ENCODE results near the gene ZC3H12A.
"Not testable (repeated sequence)": the region's sequence is repeated elsewhere in the genome, so short reads cannot be mapped to it uniquely, and the experiment has no call there.

Gene ZC3H12A

DNA sequence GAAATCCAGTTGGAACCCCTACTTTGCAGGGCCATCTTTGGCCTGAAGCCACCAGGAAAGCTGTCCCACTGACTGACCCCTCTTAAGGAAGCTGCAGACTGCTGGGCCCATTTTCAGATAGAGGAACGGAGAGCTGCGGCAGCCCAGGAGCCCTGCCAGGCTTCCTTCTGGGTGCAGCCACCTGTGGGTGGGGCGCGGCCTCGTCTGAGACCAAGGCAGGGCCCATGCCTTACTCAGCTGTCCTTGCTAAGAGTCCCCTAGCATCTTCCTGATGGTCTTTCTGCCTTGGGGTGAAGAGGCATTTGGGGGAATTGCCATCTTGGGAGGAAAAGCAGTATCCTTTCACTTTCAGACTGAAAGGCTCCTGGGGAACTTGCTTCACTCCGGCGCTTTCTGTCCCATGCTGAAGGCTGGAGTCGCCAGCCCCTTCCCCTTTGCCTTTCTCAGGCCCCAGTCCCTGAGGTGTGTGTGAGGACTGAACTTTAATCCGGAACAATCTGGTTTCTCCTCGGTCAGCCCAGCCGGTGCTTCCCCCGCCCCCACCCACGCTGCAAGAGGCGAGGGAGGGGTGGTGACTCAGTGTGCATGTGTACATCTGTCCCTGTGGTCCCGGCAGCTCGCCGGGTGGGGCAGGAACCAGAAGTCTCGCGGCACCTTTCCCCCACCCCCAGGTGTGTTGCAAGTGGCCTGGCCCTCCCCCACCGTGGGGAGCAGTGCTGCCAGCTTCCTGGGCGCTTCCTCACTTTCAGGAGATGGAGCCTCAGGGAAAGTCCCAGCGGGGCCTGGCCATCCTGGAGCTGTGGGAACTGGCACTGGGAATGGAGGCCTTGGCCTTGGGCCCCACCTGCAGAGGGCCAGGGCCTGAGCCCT is 5.1 kb downstream of the ZC3H12A start:
- DNase-seq = no peak

GRCh38 chr1:37480125-37480466 is 5.7 kb downstream of the ZC3H12A start:
- no peak for DNase-seq

DNA sequence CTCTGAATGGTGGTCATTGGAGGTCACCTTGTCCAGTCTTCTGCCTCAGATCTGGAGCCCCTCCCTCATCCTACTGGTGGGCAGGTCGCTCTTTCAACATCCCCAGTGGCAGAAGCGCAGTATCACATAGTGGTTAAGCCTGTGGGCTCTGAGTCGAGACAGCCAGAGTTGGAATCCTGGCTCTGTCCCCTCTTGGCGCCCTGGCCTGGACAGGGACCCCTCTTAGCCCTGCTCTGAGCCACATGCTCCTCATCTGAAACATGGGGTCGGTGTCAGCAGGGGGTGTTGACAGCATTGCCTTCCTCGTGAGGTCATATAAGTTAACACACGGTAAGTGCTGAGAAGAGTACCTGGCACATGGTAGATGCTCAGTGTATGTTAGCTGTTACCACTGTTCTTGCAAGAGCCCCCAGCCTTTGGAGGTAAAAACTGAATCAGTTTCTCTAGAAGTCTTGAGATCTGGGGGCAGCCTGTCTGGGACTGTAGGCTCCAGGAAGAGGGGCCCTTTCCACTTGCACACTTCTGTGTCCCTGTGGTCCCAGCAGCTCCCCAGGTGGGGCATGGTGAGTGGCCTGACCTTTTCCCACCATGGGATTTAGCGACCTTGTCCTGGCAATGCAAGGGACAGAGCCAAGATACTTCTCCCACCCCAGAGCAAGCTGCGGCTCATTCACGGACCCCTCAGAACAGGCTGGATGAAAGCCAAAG is 6.4 kb downstream of the ZC3H12A start:
- DNase-seq = no peak

DNA sequence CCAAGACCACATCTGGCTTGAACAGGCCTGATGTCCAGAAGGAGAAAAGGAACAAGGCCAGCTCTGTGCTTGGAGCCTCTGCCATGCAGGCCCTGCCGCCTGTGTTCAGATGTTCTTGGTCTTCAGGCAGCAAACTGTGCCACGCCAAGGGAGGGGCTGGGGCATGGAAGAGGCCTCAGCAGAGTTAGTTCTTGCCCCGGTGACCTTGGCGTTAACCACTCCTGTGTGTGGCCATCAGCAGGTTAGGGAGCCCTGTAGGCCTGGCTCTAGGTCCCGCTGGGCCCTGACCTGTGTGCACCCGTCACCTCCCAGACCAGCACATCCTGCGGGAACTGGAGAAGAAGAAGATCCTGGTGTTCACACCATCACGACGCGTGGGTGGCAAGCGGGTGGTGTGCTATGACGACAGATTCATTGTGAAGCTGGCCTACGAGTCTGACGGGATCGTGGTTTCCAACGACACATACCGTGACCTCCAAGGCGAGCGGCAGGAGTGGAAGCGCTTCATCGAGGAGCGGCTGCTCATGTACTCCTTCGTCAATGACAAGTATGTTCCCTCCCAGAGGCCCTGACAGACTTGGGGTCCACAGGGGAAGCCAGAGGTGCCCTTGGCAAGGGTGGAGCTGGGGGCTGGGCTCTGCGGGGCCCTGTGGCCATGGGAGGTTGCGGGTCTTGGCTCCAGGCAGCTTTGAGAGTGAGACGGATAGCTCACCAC is 7.1 kb downstream of the ZC3H12A start:
- no peak for DNase-seq

- no peak for DNase-seq
These were observed 7.8 kb downstream of the ZC3H12A start for GRCh38 chr1:37482004-37482785.

DNA sequence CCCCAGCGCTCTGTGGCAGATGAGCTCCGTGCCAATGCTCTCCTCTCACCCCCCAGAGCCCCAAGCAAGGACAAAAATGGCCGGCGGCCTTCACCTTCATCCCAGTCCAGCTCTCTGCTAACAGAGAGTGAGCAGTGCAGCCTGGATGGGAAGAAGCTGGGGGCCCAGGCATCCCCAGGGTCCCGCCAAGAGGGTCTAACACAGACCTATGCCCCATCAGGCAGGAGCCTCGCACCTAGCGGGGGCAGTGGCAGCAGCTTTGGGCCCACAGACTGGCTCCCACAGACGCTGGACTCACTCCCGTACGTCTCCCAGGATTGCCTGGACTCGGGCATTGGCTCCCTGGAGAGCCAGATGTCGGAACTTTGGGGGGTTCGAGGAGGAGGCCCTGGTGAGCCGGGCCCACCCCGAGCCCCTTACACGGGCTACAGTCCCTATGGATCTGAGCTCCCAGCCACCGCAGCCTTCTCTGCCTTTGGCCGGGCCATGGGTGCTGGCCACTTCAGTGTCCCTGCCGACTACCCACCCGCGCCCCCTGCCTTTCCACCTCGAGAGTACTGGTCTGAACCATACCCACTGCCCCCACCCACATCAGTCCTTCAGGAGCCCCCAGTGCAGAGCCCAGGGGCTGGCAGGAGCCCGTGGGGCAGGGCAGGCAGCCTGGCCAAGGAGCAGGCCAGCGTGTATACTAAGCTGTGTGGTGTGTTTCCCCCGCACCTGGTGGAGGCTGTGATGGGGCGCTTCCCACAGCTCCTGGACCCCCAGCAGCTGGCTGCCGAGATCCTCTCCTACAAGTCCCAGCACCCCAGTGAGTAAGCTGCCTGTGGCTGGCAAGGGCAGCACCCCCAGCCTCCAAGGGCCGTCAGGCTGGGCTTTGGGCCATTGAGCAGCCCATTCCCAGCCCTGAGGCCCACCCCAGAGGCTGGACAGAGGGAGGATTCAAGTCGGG is 8.7 kb downstream of the ZC3H12A start:
- DNase-seq = no peak

DNA sequence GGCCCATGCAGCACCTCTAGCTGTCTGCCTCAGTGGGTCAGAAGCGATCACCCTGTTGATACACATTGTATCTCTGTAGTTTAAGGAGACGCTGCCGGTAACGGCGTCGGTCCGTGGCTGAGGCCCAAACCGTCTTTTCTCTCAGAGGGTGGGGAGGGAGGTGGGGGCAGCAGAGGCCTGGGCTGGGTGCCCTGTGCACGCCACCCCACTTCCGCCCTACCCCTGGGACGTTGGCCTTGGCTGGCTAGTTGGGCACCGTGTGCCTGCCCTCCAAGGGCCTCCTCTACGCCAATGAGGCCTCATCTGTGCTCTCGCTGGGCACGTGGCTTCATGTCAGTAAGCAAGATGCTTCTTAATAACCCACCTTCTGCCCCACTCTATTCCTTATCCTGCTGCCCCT is 9.4 kb downstream of the ZC3H12A start:
- no peak for DNase-seq

- no peak for DNase-seq
These were observed 10.1 kb downstream of the ZC3H12A start for GRCh38 chr1:37484325-37485051.

DNA sequence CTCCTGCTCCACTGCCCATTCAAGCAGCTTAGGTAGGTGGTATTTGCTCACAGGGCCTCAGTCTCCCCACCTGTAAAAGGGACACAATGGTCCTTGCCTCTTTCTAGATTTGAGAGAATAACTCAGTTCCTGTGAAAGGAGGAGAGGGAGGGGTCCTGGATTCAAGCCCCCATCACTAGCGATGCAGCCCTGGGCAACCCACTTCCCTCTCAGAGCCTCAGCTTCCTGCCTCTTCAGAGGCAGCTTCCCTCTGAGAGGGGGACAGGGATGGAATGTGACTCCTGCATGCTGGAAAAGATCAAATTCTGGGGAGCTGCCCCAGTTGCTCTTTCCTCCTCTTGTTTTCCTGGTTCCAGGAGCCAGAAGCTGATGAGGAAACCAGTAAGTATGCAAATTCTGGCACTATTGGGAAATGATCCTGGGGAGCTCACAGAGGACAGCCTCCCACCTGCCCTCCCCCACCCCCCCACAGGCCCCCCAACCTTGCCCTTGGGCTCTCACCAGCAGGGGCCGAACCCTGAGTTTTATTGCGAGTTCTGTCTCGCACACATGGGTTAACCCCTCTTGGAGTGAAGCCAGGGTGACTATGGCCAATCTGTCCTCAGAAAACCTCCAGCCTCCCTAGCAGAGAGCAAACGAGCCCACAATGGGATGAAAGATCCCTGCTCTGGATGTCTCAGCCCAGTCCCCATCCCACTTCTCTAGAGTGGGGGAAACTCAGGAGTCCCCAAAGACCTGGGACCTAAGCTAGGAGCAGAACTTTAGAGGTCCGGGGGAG is 11.7 kb downstream of the ZC3H12A start:
- DNase-seq = no peak

- no peak for DNase-seq
These were observed 12.6 kb downstream of the ZC3H12A start for GRCh38 chr1:37486680-37487618.

DNA sequence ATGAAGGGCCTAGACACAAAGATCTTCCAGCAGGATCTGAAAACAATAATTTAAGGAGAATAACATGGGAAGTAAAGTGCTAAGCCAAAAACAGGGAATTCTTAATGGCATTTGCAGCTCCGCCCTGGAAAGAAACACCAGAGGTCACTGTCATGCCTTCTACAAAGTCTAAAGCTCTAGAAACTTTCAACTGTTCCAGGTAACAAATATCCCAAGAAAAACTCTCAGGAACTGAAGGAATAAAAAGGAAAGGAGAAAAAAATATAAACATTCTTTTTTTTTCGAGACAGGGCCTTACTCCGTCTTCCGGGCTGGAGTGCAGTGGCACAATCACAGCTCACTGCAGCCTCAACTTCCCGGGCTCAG is 13.2 kb downstream of the ZC3H12A start:
- no peak for DNase-seq

GRCh38 chr1:37493336-37494098 is 19.1 kb downstream of the ZC3H12A start:
- DNase-seq = no peak

DNA sequence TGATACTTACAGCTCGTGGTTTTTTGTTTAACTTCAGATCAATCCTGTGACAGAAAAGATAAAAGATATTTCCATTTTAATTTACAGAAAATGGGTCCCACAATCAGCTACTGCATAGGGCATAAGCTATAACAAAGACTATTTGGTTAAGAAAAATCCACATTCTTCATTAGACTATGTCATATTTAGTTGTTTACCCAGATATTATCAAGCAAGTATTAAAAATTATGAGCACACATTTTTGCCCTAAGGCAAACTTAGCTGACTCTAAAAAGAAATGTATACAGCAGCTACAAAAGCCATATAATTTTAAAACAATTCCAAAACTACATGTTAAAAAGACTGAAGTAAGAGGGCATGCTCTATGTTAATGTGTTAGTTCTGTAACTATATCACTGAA is 21.5 kb downstream of the ZC3H12A start:
- no peak for DNase-seq

- DNase-seq = peak; percentile 92
These were observed 23.5 kb downstream of the ZC3H12A start for GRCh38 chr1:37497832-37498231.

DNA sequence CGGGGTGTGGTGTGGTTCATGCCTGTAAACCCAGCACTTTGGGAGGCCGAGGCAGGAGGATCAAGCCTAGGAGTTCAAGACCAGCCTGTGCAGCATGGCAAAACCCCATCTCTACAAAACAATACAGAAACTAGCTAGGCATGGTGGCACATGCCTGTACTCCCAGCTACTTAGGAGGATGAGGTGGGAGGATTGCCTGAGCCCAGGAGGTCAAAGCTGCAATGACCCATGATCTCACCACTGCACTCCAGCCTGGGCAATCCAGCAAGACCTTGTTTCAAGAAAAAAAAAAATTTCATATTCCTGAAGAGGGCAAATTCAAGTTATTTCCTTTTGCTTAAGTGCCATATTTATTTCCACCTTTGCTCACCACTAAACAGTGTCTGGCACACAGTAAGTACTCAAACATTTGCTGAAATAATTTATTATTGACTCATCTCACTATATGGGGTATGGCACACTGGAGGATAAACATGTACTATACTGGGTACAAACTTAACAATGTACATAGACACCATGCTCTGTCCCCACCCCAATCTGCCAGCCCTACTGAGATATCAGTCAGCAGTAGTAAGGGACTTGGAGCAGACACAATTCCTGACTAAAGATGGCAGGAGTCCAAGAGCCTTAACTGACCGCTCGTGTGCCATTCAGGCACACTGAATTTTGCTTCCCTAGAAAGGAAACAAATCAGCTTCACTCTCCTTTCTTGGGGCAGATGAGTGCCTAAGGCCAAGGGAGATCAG is 24.7 kb downstream of the ZC3H12A start:
- no peak for DNase-seq

- DNase-seq = no peak
These were observed 27.3 kb downstream of the ZC3H12A start for GRCh38 chr1:37501661-37502060.

DNA sequence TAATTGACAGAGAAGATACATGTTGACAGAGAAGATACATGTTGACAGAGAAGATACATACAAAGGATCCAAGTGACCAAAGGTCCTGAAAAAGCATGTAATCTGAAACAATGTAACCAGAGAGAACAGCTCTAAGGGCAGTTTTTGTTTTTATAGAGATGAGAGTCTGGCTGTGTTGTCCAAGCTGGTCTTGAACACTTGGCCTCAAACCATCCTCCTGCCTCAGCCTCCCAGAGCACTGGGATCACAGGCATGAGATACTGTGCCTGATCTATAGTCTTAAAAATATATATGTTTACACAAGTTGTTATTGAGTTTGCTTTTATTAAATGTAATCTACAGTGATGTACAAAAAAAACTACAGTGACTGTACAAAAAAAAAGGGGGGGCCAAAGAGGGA is 27.7 kb downstream of the ZC3H12A start:
- DNase-seq = no peak

GRCh38 chr1:37502791-37503190 is 28.4 kb downstream of the ZC3H12A start:
- DNase-seq = not testable (repeated sequence)

Measured in DMS79 treated with DMSO at 0.1 percent for 48 hours (cell line).